Neural progenitor cell (in vitro differentiated cells): ENCODE measurements around the gene IRAK3. TPM values are rescaled to one million over a fixed set of nuclear protein-coding genes. Genes with fewer than 3 reads are reported as not detected.

Experiments
- DNase-seq: peaks from one replicate; pipeline ENCODE4 v3.0.0-alpha.2; 2016; ENCODE audit warnings: low spot score
- H2AFZ ChIP-seq: fragments of 200-600 bp; sonication (generic); replicated peaks from 2 replicates; pipeline ENCODE4 v1.6.1; 2016; ENCODE audit warnings: antibody characterized with exemption
- H3F3A ChIP-seq: fragments of 200-600 bp; sonication (generic); 2 replicates; pipeline ENCODE4 v1.6.1; 2016; ENCODE audit warnings: antibody characterized with exemption, low read depth
- H3K27ac ChIP-seq: fragments of 200-600 bp; sonication (generic); 2 replicates; pipeline ENCODE4 v1.5.1; 2016; ENCODE audit warnings: mild to moderate bottlenecking
- H3K27me3 ChIP-seq: fragments of 200-600 bp; sonication (generic); 2 replicates; pipeline ENCODE4 v1.6.1; 2016; ENCODE audit warnings: mild to moderate bottlenecking, moderate library complexity
- H3K36me3 ChIP-seq: fragments of 200-600 bp; sonication (generic); 2 replicates; pipeline ENCODE4 v1.5.1; 2016
- H3K4me1 ChIP-seq: fragments of 200-600 bp; sonication (generic); 2 replicates; pipeline ENCODE4 v1.6.1; 2016; ENCODE audit warnings: mixed run types
- H3K4me2 ChIP-seq: fragments of 200-600 bp; sonication (generic); 2 replicates; pipeline ENCODE4 v1.6.1; 2016
- H3K4me3 ChIP-seq: fragments of 200-600 bp; sonication (generic); 2 replicates; pipeline ENCODE4 v1.5.1; 2016
- H3K79me2 ChIP-seq: fragments of 200-600 bp; sonication (generic); 2 replicates; pipeline ENCODE4 v1.6.1; 2016; ENCODE audit warnings: low read depth
- H3K9ac ChIP-seq: fragments of 200-600 bp; sonication (generic); 2 replicates; pipeline ENCODE4 v1.6.1; 2016
- H3K9me3 ChIP-seq: fragments of 200-600 bp; sonication (generic); 2 replicates; pipeline ENCODE4 v1.5.1; 2016; ENCODE audit warnings: low read depth
- H4K20me1 ChIP-seq: fragments of 200-600 bp; sonication (generic); 2 replicates; pipeline ENCODE4 v1.6.1; 2016; ENCODE audit warnings: low read depth
- H3K27ac Mint-ChIP-seq: 3 replicates; pipeline ENCODE4 v1.8.0; 2021; ENCODE audit warnings: mixed read lengths
- H3K27me3 Mint-ChIP-seq: 2 replicates; pipeline ENCODE4 v1.8.0; 2022; ENCODE audit warnings: low read depth, mild to moderate bottlenecking, inconsistent platforms, moderate library complexity, mixed read lengths; ENCODE audit not compliant: insufficient read depth
- H3K36me3 Mint-ChIP-seq: 3 replicates; pipeline ENCODE4 v1.8.0; 2021; ENCODE audit warnings: mixed read lengths
- H3K4me1 Mint-ChIP-seq: 3 replicates; pipeline ENCODE4 v1.8.0; 2021; ENCODE audit warnings: mixed read lengths
- H3K4me3 Mint-ChIP-seq: 3 replicates; pipeline ENCODE4 v1.8.0; 2021; ENCODE audit warnings: mild to moderate bottlenecking, moderate library complexity, mixed read lengths
- H3K9me3 Mint-ChIP-seq: 3 replicates; pipeline ENCODE4 v1.8.0; 2020; ENCODE audit warnings: mixed read lengths
- CTCF ChIP-seq: fragments of 200-600 bp; sonication (generic); IDR thresholded peaks from 2 replicates; pipeline ENCODE4 v1.5.1; 2017; ENCODE audit warnings: antibody characterized with exemption, mild to moderate bottlenecking
- EZH2 ChIP-seq: fragments of 200-600 bp; sonication (generic); IDR thresholded peaks from 2 replicates; pipeline ENCODE4 v1.6.1; 2017; ENCODE audit warnings: antibody characterized with exemption, mild to moderate bottlenecking, moderate library complexity
- EZH2phosphoT487 ChIP-seq: fragments of 200-600 bp; sonication (generic); IDR thresholded peaks from 2 replicates; pipeline ENCODE4 v1.6.1; 2017; ENCODE audit warnings: antibody characterized with exemption
- total RNA-seq: library from RNA; depleted of rRNA; stranded (reverse); fragments of >200 nt; gene quantifications from 2 replicates; pipeline ENCODE4 v1.2.3, GENCODE V29; 2015; ENCODE audit warnings: low replicate concordance

Gene IRAK3
- total RNA-seq, 1 donor from 2014 or later = 3.0 TPM

GRCh38 chr12:66195242-66195641 is 6.2 kb downstream of the IRAK3 start:
- Mint-ChIP-seq H3K4me1 (no peaks in the 10 kb centered on the region), H3K36me3 (no peaks in the 10 kb centered on the region), H3K4me3 (no peak overlapping the region), H3K27ac (no peak overlapping the region), H3K27me3 (peaks cover 16% of the 10 kb centered on the region), H3K9me3 (peaks cover 3% of the 10 kb centered on the region)
- H3K79me2 ChIP-seq = no peaks in the 10 kb centered on the region
- H3K27ac ChIP-seq = no peak overlapping the region
- H4K20me1 ChIP-seq = no peaks in the 10 kb centered on the region
- no peak for DNase-seq
- no peaks in the 10 kb centered on the region for H3K9me3 ChIP-seq
- H3K4me3 ChIP-seq = no peak overlapping the region
- TF ChIP-seq CTCF (no peak), EZH2 (no peak), EZH2phosphoT487 (no peak)
- H2AFZ ChIP-seq = no peak overlapping the region
- no peaks in the 10 kb centered on the region for H3F3A ChIP-seq
- no peak overlapping the region for H3K4me2 ChIP-seq
- no peaks in the 10 kb centered on the region for H3K4me1 ChIP-seq
- peaks cover 16% of the 10 kb centered on the region for H3K27me3 ChIP-seq
- no peak overlapping the region for H3K9ac ChIP-seq
- H3K36me3 ChIP-seq = no peaks in the 10 kb centered on the region

GRCh38 chr12:66196806-66197205 is 7.8 kb downstream of the IRAK3 start:
- TF ChIP-seq CTCF (no peak), EZH2 (no peak), EZH2phosphoT487 (no peak)
- Histone ChIP-seq H3K27me3 (peaks cover under 1% of the 10 kb centered on the region), H3K4me2 (no peak overlapping the region), H3K9me3 (no peaks in the 10 kb centered on the region), H3K79me2 (no peaks in the 10 kb centered on the region), H3K36me3 (no peaks in the 10 kb centered on the region), H3K4me1 (no peaks in the 10 kb centered on the region), H4K20me1 (no peaks in the 10 kb centered on the region), H3K9ac (no peak overlapping the region), H3K27ac (no peak overlapping the region), H3K4me3 (no peak overlapping the region), H2AFZ (no peak overlapping the region), H3F3A (no peaks in the 10 kb centered on the region)
- peaks cover 4% of the 10 kb centered on the region for H3K27me3 Mint-ChIP-seq
- peaks cover 5% of the 10 kb centered on the region for H3K9me3 Mint-ChIP-seq
- no peaks in the 10 kb centered on the region for H3K4me1 Mint-ChIP-seq
- no peak overlapping the region for H3K4me3 Mint-ChIP-seq
- H3K27ac Mint-ChIP-seq = no peak overlapping the region
- DNase-seq = no peak
- H3K36me3 Mint-ChIP-seq = no peaks in the 10 kb centered on the region

GRCh38 chr12:66197495-66197921 is 8.5 kb downstream of the IRAK3 start:
- no peak overlapping the region for H3K4me2 ChIP-seq
- no peaks in the 10 kb centered on the region for H3K4me1 ChIP-seq
- no peak overlapping the region for H3K4me3 Mint-ChIP-seq
- H3F3A ChIP-seq = no peaks in the 10 kb centered on the region
- H3K4me1 Mint-ChIP-seq = no peaks in the 10 kb centered on the region
- H3K27ac Mint-ChIP-seq = no peak overlapping the region
- no peak overlapping the region for H3K4me3 ChIP-seq
- H3K36me3 ChIP-seq = no peaks in the 10 kb centered on the region
- no peak for DNase-seq
- peaks cover 5% of the 10 kb centered on the region for H3K9me3 Mint-ChIP-seq
- no peaks in the 10 kb centered on the region for H4K20me1 ChIP-seq
- peaks cover 7% of the 10 kb centered on the region for H3K27me3 Mint-ChIP-seq
- no peaks in the 10 kb centered on the region for H3K27me3 ChIP-seq
- H2AFZ ChIP-seq = no peak overlapping the region
- H3K79me2 ChIP-seq = no peaks in the 10 kb centered on the region
- H3K9me3 ChIP-seq = no peaks in the 10 kb centered on the region
- no peak for TF ChIP-seq EZH2phosphoT487
- TF ChIP-seq CTCF = no peak
- TF ChIP-seq EZH2 = no peak
- H3K36me3 Mint-ChIP-seq = no peaks in the 10 kb centered on the region
- no peak overlapping the region for H3K27ac ChIP-seq
- no peak overlapping the region for H3K9ac ChIP-seq
